HG03432 (cell line): ENCODE measurements around the gene ZBTB21.
A peak's percentile ranks its signal among the peaks of the same experiment; 100 is the strongest.

Source experiments
- ATAC-seq: cut with Tn5 transposase; IDR thresholded peaks from one replicate; pipeline ENCODE4 v1.9.1; 2021; ENCODE audit warnings: mild to moderate bottlenecking, moderate library complexity; ENCODE audit not compliant: unreplicated experiment

The ZBTB21 gene

GRCh38 chr21:42021371-42022090, 11.4 kb upstream of the ZBTB21 start:
- no peak for ATAC-seq

- ATAC-seq, result no peak
These were observed 9.5 kb upstream of the ZBTB21 start for GRCh38 chr21:42019706-42020105.

- no peak for ATAC-seq
These were observed 9.0 kb upstream of the ZBTB21 start for GRCh38 chr21:42019101-42019605.

GRCh38 chr21:42017022-42017421, 6.9 kb upstream of the ZBTB21 start:
- ATAC-seq, result no peak

- no peak for ATAC-seq
These were observed 6.3 kb upstream of the ZBTB21 start for GRCh38 chr21:42016364-42016985.

- no peak for ATAC-seq
These were observed 3.8 kb upstream of the ZBTB21 start for GRCh38 chr21:42013931-42014330.

- ATAC-seq, result no peak
These were observed 3.2 kb upstream of the ZBTB21 start for GRCh38 chr21:42013376-42013775.

- ATAC-seq, result no peak
These were observed 2.7 kb upstream of the ZBTB21 start for GRCh38 chr21:42012763-42013329.

- no peak for ATAC-seq
These were observed 2.2 kb upstream of the ZBTB21 start for GRCh38 chr21:42012344-42012743.

GRCh38 chr21:42010507-42011495, 641 bp upstream of the ZBTB21 start:
- peak; percentile 28 for ATAC-seq

GRCh38 chr21:42009018-42009830, 936 bp downstream of the ZBTB21 start:
- peak; percentile 21 for ATAC-seq

- no peak for ATAC-seq
These were observed 2.7 kb downstream of the ZBTB21 start for GRCh38 chr21:42007356-42007940.

GRCh38 chr21:42006765-42007164, 3.4 kb downstream of the ZBTB21 start:
- ATAC-seq, result no peak

GRCh38 chr21:42004406-42005199, 5.6 kb downstream of the ZBTB21 start:
- ATAC-seq, result no peak

GRCh38 chr21:42003051-42003461, 7.1 kb downstream of the ZBTB21 start:
- ATAC-seq, result no peak

- peak; percentile 84 for ATAC-seq
These were observed 7.7 kb downstream of the ZBTB21 start for GRCh38 chr21:42002421-42002958.

GRCh38 chr21:42001781-42002180, 8.4 kb downstream of the ZBTB21 start:
- no peak for ATAC-seq

GRCh38 chr21:42000908-42001307, 9.3 kb downstream of the ZBTB21 start:
- no peak for ATAC-seq

- no peak for ATAC-seq
These were observed 12.5 kb downstream of the ZBTB21 start for GRCh38 chr21:41997657-41998056.
